Frontal cortex (tissue), 4 donors: ENCODE data around the gene ANKRD45. TPM values are rescaled to one million over a fixed set of nuclear protein-coding genes. Genes with fewer than 3 reads are reported as not detected.
"Not testable (repeated sequence)": the region's sequence is repeated elsewhere in the genome, so short reads cannot be mapped to it uniquely, and the experiment has no call there.

Experiments used
- DNase-seq, 2 donors: peaks; one replicate each; pipeline ENCODE4 v3.0.0; 2012; ENCODE audit warnings: low spot score in 2 of 2
- FAIRE-seq: peaks from 2 replicates; lab custom pipeline; 2012; peaks lifted over from hg19 to GRCh38; lab: Jason Lieb, UNC
- total RNA-seq: library from RNA; depleted of rRNA; stranded (reverse); fragments of >200 nt; gene quantifications from one replicate; pipeline ENCODE4 v1.2.3, GENCODE V29; 2014
- donor health status: control.
- donor health status: control.
- donor health status: control.

ANKRD45 gene
- total RNA-seq, 1 donor from 2014 or later: 14.7 TPM

DNA sequence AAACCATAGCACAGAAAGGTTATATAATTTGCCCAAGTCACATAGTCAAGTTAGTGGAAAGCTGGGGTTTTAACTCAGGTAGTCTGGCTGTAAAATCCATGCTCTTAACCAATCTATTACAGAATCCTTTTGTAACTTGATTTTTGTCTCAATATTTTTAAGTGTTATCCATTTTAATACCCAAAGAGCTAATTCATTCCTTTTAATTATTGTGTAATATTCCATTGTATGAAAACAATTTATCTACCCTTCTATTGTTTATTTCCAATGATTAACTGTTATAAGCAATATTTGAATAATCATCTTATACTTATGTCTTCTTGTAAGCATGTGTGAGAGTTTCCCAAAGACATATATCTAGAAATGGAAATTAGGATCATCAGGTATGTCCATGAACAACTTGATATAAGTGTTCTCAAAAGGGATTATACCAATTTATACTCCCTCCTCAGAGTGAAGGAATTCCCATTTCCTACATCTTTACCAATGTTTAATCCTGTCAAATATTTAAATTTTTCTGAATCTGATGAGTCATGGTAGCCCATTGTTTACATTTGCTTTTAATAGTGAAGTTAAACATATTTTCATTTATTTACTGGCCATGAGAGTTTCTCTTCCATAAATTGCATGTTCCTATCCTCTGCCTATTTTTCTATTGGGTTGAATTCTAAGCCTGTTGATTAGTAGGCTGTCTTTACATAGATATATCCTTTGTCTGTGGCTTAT lies 20.6 kb downstream of the ANKRD45 start:
- DNase-seq: no peak
- no peak for FAIRE-seq

DNA sequence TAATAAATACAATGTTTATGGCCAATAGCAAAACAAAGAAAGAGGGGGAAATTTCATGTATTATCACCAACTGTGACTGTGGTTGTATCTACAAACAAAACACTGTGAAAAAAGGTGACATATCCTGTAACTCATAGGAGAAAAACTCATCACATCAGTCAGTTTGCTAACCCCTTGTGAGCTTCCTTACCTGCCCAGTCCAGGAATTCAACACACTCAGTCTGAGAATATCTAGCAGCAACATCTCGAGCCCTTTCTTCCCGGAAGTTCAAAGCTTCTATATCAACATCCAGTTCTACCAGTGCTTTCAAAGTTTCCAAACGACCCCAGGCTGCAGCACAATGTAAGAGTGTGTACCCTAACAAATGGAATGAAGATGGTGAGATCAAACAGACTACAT lies 23.0 kb downstream of the ANKRD45 start:
- DNase-seq (no peak), FAIRE-seq (no peak)

DNA sequence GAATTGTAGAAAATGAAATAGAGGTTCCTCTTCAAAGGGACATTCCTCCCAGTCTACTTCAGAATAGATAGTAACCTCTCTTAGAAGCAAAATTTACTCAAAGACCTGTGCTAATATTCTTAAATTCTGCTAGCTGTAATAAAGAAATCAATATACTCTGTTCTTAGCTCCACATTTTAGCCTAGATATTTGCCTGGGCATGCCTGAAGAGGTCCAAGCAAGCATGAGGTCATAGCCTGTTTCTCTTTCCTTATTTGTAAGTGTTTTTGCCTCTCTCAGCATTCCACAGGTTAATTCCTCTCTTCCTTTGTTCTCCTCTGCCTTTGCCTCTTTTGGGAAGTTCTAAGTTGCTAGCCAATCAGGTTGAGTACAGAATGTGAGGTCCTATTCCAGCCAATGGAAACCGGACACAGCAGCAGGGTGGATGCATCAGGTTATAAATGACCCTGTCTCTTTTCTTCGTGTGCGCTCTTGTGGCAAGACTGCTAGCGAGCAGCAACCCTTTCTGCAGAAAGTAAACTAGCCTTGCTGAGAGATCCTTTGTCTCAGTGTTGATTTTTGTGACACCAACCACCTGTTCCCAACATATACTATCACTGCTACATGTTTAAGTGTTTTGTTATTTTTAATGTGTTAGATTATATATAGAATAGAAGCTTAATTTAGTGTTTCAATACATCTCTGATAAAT lies 27.1 kb downstream of the ANKRD45 start:
- FAIRE-seq, DNase-seq: not testable (repeated sequence)

DNA sequence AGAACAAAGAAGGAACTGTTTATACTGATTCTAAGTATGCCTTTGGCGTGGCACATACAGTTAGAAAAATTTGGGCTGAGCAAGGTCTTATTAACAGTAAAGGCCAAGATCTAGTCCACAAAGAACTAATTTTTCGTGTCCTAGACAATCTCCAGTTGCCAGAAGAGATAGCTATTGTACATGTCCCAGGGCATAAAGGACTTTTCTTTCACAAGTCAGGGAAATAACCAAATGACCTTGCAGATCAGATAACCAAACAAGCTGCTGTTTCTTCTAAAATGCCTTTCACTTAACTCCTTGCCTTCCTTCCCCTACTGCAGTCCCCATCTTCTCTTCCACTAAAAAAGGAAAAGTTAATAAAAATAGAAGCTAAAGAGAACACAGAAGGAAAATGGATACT lies 30.5 kb downstream of the ANKRD45 start:
- FAIRE-seq (no peak), DNase-seq (no peak)

DNA sequence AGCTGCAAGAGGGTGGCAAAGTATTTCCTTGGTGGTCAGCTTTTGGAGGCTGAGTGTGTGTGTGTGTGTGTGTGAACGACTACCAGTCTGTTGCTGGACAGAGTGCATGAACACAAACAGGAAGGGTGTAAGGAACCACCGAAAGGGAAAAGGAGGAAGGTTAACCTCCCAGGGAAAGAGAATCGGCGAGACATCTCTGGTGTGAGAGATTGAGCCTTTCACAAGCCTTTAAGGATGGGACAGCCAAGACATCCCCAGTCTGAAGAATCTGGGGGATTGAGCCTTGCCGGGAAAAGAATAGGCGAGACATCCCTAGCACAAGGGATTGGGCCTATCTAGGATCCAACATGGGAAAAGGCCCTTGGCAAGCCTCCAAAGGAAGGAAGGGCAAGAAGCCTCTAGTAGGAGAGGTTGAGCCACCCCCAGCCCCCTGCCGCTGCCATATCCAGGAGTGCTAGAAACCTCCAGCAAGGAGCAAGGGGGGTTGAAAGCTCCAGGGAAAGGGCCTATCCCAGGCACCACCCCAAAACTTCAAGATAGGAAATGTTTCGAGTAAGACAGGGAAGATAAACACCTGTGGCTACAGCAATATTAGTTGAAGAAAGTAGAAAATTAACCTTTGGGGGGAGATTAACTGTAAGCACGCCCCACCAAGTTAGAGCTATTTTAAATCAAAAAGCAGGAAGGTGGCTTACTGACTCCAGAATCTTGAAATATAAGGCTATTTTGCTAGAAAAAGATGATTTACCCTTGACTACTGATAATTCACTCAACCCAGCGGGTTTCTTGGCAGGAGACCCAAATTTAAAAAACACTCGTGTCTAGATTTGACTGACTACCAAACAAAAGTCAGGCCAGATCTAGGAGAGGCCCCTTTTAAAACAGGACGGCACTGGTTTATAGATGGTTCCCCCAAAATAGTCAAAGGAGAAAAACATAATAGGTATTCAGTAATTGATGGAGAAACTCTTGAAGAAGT lies 31.3 kb downstream of the ANKRD45 start:
- no peak for FAIRE-seq
- no peak for DNase-seq

DNA sequence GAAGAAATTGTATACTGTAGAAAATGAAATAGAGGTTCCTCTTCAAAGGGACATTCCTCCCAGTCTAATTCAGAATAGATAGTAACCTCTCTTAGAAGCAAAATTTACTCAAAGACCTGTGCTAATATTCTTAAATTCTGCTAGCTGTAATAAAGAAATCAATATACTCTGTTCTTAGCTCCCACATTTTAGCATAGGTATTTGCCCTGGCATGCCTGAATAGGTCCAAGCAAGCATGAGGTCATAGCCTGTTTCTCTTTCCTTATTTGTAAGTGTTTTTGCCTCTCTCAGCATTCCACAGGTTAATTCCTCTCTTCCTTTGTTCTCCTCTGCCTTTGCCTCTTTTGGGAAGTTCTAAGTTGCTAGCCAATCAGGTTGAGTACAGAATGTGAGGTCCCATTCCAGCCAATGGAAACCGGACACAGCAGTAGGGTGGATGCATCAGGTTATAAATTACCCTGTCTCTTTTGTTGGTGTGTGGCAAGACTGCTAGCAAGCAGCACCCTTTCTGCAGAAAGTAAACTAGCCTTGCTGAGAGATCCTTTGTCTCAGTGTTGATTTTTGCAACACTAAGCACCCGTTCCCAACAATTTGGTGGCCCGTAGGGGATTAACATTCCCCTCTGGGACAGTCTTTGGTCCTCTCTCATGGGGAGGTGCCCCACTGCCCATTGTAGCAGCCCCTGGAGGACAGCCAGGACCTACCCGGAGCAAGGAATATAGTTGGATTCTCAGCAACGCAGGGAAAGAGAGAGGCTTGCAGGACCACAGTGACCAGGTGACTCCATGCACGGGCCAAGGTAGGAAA lies 32.2 kb downstream of the ANKRD45 start:
- DNase-seq, FAIRE-seq: not testable (repeated sequence)

DNA sequence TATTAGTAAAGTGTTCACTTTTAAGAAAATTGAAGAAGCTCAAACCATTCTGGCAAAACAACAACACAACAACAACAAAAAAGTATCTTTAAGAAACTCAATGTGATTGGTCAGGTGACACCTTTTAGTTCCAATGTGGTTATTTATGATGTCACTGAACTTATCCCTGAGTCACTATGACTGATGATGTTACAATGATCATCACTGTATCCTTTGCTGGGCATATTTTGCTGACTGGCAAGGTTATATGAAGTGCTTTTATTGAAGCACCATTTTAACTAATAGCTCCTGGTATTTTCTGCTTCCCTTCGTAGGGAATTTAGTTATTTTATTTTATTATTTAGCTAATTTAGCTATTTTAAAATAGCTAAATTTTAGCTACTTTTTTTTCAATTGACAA lies 34.5 kb downstream of the ANKRD45 start, which contains the start of gene TEX50:
Gene TEX50, plus strand, starts transcription at position 223 of the 400 bp plus-strand sequence. CDS start 184 bp downstream, outside the sequence.
- DNase-seq: no peak
- no peak for FAIRE-seq

DNA sequence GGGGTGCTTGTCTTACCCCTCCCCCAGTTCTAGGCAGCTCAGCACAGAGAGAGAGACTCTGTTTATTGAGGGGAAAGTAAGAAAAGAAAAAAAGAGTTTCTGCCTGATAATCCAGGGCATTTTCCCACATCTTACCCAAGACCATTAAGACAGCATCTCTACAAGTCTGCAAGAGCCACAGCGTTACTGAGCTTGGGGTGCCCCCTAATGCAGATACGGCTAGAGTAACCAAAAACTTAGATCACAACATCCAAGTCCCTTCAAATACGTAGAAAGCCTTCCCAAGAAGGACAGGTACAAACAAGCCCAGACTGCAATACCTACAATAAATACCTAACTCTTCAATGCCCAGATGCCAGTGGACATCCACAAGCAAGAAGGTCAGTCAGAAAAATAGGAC lies 40.8 kb downstream of the ANKRD45 start:
- DNase-seq: no peak
- FAIRE-seq: no peak

DNA sequence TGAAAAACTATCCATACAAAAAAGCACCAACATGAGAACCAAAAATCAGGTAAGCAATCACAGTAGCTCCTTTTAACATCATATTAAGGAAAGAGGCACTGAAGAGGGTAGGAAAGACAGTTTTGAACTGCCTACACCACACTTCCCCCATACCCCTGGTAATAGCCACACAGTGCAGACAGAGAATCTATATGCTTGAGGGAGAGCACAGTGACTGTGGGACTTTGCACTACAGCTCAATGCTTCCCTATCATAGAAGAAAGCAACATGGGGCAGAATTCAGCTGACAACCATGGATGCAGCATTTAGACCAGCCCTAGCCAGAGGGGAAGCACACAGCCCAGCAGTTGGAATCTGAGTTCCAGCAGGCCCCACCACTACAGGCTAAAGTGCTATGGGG lies 42.4 kb downstream of the ANKRD45 start:
- FAIRE-seq: no peak
- no peak for DNase-seq

DNA sequence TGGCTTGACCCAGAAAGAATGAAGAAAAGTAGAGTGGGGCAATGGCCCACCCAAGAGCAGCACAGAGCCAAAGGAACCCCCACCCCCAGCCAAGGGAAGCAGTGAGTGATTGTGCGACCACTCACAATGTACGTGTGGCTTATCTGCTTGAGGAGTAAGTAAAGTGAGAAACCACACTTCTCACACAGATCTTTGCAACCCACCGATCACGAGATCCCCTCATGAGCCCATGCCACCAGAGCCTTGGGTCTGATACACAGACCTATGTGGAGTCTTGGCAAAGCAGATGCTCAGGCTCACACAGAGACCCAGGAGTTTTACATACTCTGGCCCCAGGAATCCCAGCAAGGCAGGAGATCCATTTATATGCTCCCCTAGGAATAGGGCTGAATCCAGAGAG lies 52.8 kb downstream of the ANKRD45 start:
- DNase-seq: no peak
- no peak for FAIRE-seq

DNA sequence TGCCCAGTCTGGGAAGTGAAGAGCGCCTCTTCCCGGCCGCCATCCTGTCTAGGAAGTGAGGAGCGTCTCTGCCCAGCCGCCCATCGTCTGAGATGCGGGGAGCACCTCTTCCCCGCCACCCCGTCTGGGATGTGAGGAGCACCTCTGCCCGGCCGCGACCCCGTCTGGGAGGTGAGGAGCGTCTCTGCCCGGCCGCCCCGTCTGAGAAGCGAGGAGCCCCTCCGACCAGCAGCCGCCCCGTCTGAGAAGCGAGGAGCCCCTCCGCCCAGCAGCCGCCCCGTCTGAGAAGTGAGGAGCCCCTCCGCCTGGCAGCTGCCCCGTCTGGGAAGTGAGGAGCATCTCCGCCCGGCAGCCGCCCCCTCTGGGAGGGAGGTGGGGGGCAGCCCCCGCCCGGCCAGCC lies 56.6 kb downstream of the ANKRD45 start:
- DNase-seq, FAIRE-seq: not testable (repeated sequence)

DNA sequence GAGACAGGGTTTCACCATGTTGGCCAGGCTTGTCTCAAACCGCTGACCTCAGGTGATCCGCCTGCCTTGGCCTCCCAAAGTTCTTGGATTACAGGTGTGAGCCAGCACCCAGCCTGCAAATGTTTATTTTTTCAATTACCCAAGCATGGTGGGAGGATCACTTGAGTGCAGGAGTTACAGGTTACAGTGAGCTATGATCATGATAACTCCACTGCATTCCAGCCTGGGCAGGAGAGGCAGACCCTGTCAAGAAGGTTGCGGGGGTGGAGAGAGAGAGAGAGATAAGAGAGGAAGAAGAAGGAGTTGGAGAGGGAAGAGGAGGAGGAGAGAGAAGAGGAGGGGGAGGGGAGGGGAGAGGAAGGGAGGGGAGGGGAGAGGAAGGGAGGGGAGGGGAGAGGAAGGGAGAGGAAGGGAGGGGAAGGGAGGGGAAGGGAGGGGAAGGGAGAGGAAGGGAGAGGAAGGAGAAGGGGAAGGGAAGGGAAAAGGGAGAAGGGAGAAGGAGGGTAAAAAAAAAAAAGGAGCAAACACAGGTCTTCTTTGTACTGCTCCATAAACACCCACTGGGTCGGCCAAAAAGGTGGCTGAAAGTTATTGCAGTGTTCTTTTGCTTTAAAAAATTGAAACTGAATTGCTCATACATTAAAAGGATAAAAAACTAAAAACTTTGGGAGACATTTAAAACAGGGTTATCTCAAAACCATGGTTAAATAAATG lies 61.0 kb downstream of the ANKRD45 start:
- FAIRE-seq: no peak
- no peak for DNase-seq

DNA sequence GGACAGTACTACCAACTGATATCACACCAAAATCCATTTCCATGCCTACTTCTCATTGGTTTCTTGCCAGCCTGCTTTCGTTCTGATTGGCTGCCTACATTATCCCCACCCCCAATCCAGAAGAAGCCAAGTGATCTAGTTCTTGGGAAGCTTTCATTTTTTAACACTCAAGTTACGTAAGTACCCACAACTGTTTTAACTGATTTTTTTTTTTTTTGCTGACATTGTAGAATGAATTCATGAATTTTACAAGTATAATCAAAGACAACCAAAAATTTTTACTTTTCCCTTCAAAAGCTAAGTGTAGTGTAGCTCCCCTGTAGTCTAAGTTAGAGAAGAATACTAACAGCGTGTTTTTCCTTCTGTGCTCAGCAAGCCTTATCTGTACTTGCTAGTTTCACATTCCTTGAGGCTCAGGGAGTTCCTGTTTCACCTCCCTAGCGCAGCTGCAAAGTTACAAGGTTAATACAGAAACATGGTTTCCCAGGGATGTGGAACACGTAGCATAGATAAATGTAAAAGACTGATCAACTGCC lies 66.5 kb downstream of the ANKRD45 start, which contains the start of gene SLC9C2:
Gene SLC9C2, minus strand, starts transcription at position 17 of the 536 bp plus-strand sequence. CDS start 1,296 bp downstream, outside the sequence.
- no peak for DNase-seq
- no peak for FAIRE-seq

DNA sequence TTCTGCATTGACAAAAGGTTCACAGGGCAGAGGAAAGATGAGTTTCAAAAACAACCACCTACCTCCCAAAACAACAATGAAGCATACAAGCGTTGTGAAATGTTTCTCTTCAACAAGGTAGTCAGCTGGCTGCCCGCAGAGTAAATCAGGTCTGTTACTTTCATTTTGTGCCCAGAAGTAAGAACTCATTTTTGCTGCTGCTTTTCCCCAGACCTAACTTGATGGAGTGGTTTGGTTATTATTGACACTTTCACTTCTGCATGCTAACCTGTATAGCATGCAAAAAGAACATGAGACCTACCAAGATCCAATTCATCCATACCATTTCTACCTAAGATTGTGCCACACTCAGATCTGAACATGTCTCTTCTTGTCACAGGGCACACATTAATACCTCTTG lies 68.1 kb downstream of the ANKRD45 start:
- FAIRE-seq (no peak), DNase-seq (no peak)

DNA sequence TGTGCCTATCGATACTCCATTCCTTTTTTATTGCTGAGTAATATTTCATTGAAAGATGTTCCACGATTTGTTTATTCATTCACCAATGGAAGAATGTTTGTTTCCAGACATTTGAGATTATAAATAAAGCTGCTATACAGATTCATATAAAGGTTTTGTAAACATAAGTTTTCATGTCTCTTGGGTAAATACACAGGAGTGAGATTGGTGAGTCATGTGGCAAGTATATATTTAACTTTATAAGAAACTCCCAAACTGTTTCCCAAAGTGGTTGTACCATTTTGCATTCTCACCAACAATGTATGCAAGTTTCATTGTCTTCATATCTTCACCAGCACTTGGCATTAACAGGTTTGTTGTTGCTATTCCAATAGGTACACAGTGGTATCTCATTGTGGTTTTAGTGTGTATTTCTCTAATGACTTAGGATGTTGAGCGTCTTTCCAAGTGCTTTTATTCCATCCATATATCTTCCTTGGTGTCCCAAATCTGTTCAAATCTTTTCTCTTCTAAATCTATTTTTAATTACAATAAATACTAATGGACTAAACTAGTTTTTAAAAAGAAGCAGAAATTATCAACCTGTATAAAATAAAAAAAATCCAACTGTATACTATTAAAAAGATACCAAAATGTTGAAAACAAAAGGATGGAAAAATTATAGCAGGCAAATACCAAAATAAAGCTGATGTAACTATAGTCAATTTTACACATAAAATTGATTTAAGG lies 73.4 kb downstream of the ANKRD45 start:
- no peak for DNase-seq
- no peak for FAIRE-seq

DNA sequence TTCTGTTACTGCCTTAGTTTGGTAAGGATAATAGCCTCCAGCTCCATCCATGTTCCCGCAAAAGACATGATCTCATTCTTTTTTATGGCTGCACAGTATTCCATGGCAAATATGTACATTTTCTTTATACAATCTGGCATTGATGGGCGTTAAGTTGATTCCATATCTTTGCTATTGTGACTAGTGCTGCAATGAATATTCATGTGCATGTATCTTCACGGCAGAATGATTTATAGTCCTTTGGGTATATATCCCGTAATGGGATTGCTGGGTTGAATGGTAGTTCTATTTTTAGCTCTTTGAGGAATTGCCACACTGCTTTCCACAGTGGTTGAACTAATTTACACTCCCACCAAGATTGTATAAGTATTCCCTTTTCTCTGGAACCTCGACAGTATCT lies 78.5 kb downstream of the ANKRD45 start:
- not testable (repeated sequence) for DNase-seq, FAIRE-seq

DNA sequence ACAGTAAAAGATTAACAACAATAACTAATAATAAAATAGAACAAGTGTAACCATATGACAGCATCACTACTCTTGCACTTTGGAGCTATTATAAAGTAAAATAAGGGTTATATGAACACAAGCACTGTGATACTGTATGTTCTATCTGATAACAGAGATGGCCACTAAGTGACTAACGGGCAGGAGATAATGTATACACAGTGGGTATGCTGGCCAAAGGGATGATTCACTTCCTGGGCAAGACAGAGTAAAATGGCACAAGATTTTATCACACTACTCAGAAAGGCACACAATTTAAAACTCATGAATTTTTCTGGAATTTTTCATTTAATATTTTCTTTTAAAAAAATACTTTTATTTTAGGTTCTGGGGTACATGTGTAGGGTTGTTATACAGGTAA lies 79.1 kb downstream of the ANKRD45 start:
- FAIRE-seq: no peak

More for the DNA sequence above, 79.1 kb downstream of the ANKRD45 start:
- no peak for DNase-seq
